ENCODE data around the gene TSPAN5. TPM values are rescaled to one million over a fixed set of nuclear protein-coding genes. Genes with fewer than 3 reads are reported as not detected.
A peak's percentile ranks its signal among the peaks of the same experiment; 100 is the strongest.

The TSPAN5 gene
- polyA plus RNA-seq, 3 donors = 24.8 to 26.3 (median 25.7) TPM

- no peak for DNase-seq (ENCODE audit: low read depth in 3 of 3, low spot score in 2 of 3)
Observed at GRCh38 chr4:98601708-98602107, 56.7 kb downstream of the TSPAN5 start.

GRCh38 chr4:98599617-98600205 lies 58.7 kb downstream of the TSPAN5 start:
- DNase-seq (ENCODE audit: low read depth in 3 of 3, low spot score in 2 of 3) = no peak

- no peak for DNase-seq (ENCODE audit: low read depth in 3 of 3, low spot score in 2 of 3)
Observed at GRCh38 chr4:98586962-98587354, 71.5 kb downstream of the TSPAN5 start.

GRCh38 chr4:98586291-98586961 lies 72.0 kb downstream of the TSPAN5 start:
- DNase-seq (ENCODE audit: low read depth in 3 of 3, low spot score in 2 of 3) = no peak

- DNase-seq (ENCODE audit: low read depth in 3 of 3, low spot score in 2 of 3) = no peak
Observed at GRCh38 chr4:98585596-98585995, 72.8 kb downstream of the TSPAN5 start.

GRCh38 chr4:98584265-98584664 lies 74.1 kb downstream of the TSPAN5 start:
- no peak for DNase-seq (ENCODE audit: low read depth in 3 of 3, low spot score in 2 of 3)

- no peak for DNase-seq (ENCODE audit: low read depth in 3 of 3, low spot score in 2 of 3)
Observed at GRCh38 chr4:98583265-98583664, 75.1 kb downstream of the TSPAN5 start.

GRCh38 chr4:98581126-98581525 lies 77.3 kb downstream of the TSPAN5 start:
- no peak for DNase-seq (ENCODE audit: low read depth in 3 of 3, low spot score in 2 of 3)

GRCh38 chr4:98577956-98578355 lies 80.5 kb downstream of the TSPAN5 start:
- DNase-seq (ENCODE audit: low read depth in 3 of 3, low spot score in 2 of 3) = no peak

GRCh38 chr4:98574816-98575215 lies 83.6 kb downstream of the TSPAN5 start:
- DNase-seq (ENCODE audit: low read depth in 3 of 3, low spot score in 2 of 3) = no peak

GRCh38 chr4:98573791-98574190 lies 84.6 kb downstream of the TSPAN5 start:
- peak in 2 of 3 donors; percentile 23 to 32 for DNase-seq (ENCODE audit: low read depth in 3 of 3, low spot score in 2 of 3)

- no peak for DNase-seq (ENCODE audit: low read depth in 3 of 3, low spot score in 2 of 3)
Observed at GRCh38 chr4:98572697-98573096, 85.7 kb downstream of the TSPAN5 start.

GRCh38 chr4:98571161-98571786 lies 87.1 kb downstream of the TSPAN5 start:
- no peak for DNase-seq (ENCODE audit: low read depth in 3 of 3, low spot score in 2 of 3)

- DNase-seq (ENCODE audit: low read depth in 3 of 3, low spot score in 2 of 3) = no peak
Observed at GRCh38 chr4:98570151-98570797, 88.1 kb downstream of the TSPAN5 start.

GRCh38 chr4:98568941-98569663 lies 89.3 kb downstream of the TSPAN5 start:
- DNase-seq (ENCODE audit: low read depth in 3 of 3, low spot score in 2 of 3) = no peak

- DNase-seq (ENCODE audit: low read depth in 3 of 3, low spot score in 2 of 3) = no peak
Observed at GRCh38 chr4:98567611-98568010, 90.8 kb downstream of the TSPAN5 start.

- DNase-seq (ENCODE audit: low read depth in 3 of 3, low spot score in 2 of 3) = no peak
Observed at GRCh38 chr4:98566361-98567008, 91.9 kb downstream of the TSPAN5 start.

GRCh38 chr4:98565681-98566301 lies 92.6 kb downstream of the TSPAN5 start:
- no peak for DNase-seq (ENCODE audit: low read depth in 3 of 3, low spot score in 2 of 3)

- DNase-seq (ENCODE audit: low read depth in 3 of 3, low spot score in 2 of 3) = no peak
Observed at GRCh38 chr4:98564852-98565251, 93.6 kb downstream of the TSPAN5 start.

GRCh38 chr4:98560321-98560720 lies 98.1 kb downstream of the TSPAN5 start:
- DNase-seq (ENCODE audit: low read depth in 3 of 3, low spot score in 2 of 3) = no peak

Measured in right renal cortex interstitium (tissue), 3 donors.